B cell (primary cell): ENCODE results near the gene PXMP2. TPM values are rescaled to one million over a fixed set of nuclear protein-coding genes. Genes with fewer than 3 reads are reported as not detected.

ENCODE experiments used
- ATAC-seq: fragments of 200-7000 bp; cut with Tn5 transposase; one replicate; pipeline ENCODE4 v1.10.0; 2021; ENCODE audit warnings: low read depth, mild to moderate bottlenecking, moderate number of reproducible peaks, moderate library complexity
- CTCF ChIA-PET: fragments of 350-600 bp; sonication (Branson Sonifier 250); formaldehyde crosslinking; loops from one replicate; lab custom pipeline; 2021; ENCODE audit warnings: antibody characterized with exemption, inconsistent platforms; lab: Charles Lee
- POLR2A ChIA-PET: fragments of 350-600 bp; sonication (Branson Sonifier 250); formaldehyde crosslinking; loops from one replicate; lab custom pipeline; 2021; ENCODE audit warnings: antibody characterized with exemption; lab: Charles Lee
- DNase-seq: peaks from one replicate; pipeline ENCODE4 v3.0.0; 2013
- H2AFZ ChIP-seq: 2 replicates; pipeline ENCODE4 v1.6.1; 2012; ENCODE audit warnings: mild to moderate bottlenecking, low read depth, low read length; ENCODE audit not compliant: insufficient read depth, poor library complexity, severe bottlenecking
- H3K27ac ChIP-seq, 2 donors: 1 replicate in 1 of 2; 2 replicates in 1 of 2; pipeline ENCODE4 v1.5.1; 2012 to 2013; ENCODE audit warnings: low read length in 2 of 2, mild to moderate bottlenecking in 2 of 2, moderate library complexity in 1 of 2
- H3K27me3 ChIP-seq, 4 experiments: fragments of 200-600 bp in 1 of 4; sonication (generic) in 1 of 4; replicated peaks in 1 of 4; 1 replicate in 2 of 4; 2 replicates in 2 of 4; pipeline versions ENCODE4 v1.6.1 to v1.7.0; 2013 to 2016; ENCODE audit warnings: low read length in 3 of 4, mild to moderate bottlenecking in 2 of 4, mixed read lengths in 1 of 4, moderate library complexity in 1 of 4; ENCODE audit not compliant: insufficient read depth in 4 of 4, control insufficient read depth in 3 of 4; ENCODE audit errors: control extremely low read depth in 1 of 4
- H3K36me3 ChIP-seq, 2 experiments: replicated peaks in 1 of 2; 1 replicate in 1 of 2; 2 replicates in 1 of 2; pipeline versions ENCODE4 v1.6.1 to v1.7.1; 2013; ENCODE audit warnings: low read length in 1 of 2; ENCODE audit not compliant: insufficient read depth in 2 of 2, control insufficient read depth in 1 of 2; ENCODE audit errors: control extremely low read depth in 1 of 2, extremely low read depth in 1 of 2
- H3K4me1 ChIP-seq, 2 donors: fragments of 200-600 bp in 1 of 2; sonication (generic) in 1 of 2; 1 replicate in 1 of 2; 2 replicates in 1 of 2; pipeline versions ENCODE4 v1.5.1 to v1.6.1; 2013 to 2017; ENCODE audit warnings: low read length in 2 of 2; ENCODE audit not compliant: control insufficient read depth in 2 of 2, insufficient read depth in 2 of 2
- H3K4me2 ChIP-seq: replicated peaks from 2 replicates; pipeline ENCODE3; 2012; ENCODE audit warnings: mild to moderate bottlenecking, low read depth, low read length; ENCODE audit not compliant: poor library complexity, severe bottlenecking
- H3K4me3 ChIP-seq, 5 experiments: fragments of 200-600 bp in 1 of 5; sonication (generic) in 1 of 5; 1 replicate in 3 of 5; 2 replicates in 2 of 5; pipeline versions ENCODE4 v1.5.1 to v1.7.0; 2011 to 2016; ENCODE audit warnings: low read length in 4 of 5, mild to moderate bottlenecking in 4 of 5, low read depth in 2 of 5, control low read depth in 1 of 5, moderate library complexity in 1 of 5; ENCODE audit not compliant: insufficient read depth in 1 of 5; ENCODE audit errors: control extremely low read depth in 1 of 5, extremely low read depth in 1 of 5
- H3K79me2 ChIP-seq: fragments of 200-600 bp; sonication (generic); one replicate; pipeline ENCODE4 v1.6.0; 2016; ENCODE audit warnings: low read length; ENCODE audit not compliant: control insufficient read depth, insufficient read depth
- H3K9ac ChIP-seq: fragments of 200-600 bp; sonication (generic); 2 replicates; pipeline ENCODE4 v1.6.1; 2017; ENCODE audit warnings: mild to moderate bottlenecking, low read length, moderate library complexity
- H3K9me3 ChIP-seq, 3 donors: one replicate each; pipeline versions ENCODE4 v1.6.1 to v1.7.1; 2013; ENCODE audit warnings: low read length in 2 of 3; ENCODE audit not compliant: control insufficient read depth in 2 of 3, insufficient read depth in 1 of 3; ENCODE audit errors: control extremely low read depth in 1 of 3
- H4K20me1 ChIP-seq: 2 replicates; pipeline ENCODE4 v1.6.0; 2012; ENCODE audit warnings: mild to moderate bottlenecking, low read length; ENCODE audit not compliant: insufficient read depth, control insufficient read depth, poor library complexity, severe bottlenecking
- H3K27ac Mint-ChIP-seq: one replicate; pipeline ENCODE4 v1.8.0; 2021; ENCODE audit warnings: mixed read lengths
- H3K27me3 Mint-ChIP-seq: one replicate; pipeline ENCODE4 v1.8.0; 2021; ENCODE audit warnings: mixed read lengths
- H3K4me1 Mint-ChIP-seq: one replicate; pipeline ENCODE4 v1.8.0; 2021; ENCODE audit warnings: mixed read lengths
- H3K4me3 Mint-ChIP-seq: one replicate; pipeline ENCODE4 v1.8.0; 2021; ENCODE audit warnings: mixed read lengths
- H3K9me3 Mint-ChIP-seq: one replicate; pipeline ENCODE4 v1.8.0; 2022; ENCODE audit warnings: mixed read lengths; ENCODE audit not compliant: insufficient read depth
- EZH2 ChIP-seq: IDR thresholded peaks from 2 replicates; pipeline ENCODE4 v1.6.1; 2012; ENCODE audit warnings: borderline replicate concordance, low read depth, mild to moderate bottlenecking, moderate library complexity, low read length; ENCODE audit not compliant: insufficient read depth, poor library complexity, severe bottlenecking
- WGBS: methylation state at CpG from one replicate; pipeline ENCODE4 v1.1.5; 2013; ENCODE audit warnings: missing lambda C conversion rate; ENCODE audit not compliant: insufficient coverage; 5-methylcytosine and 5-hydroxymethylcytosine counted together
- intact Hi-C: fragments of 100-400 bp; cut with micrococcal nuclease; formaldehyde crosslinking; loops from one replicate; pipeline ENCODE4 v1.10.0; 2022
- polyA plus RNA-seq: library from polyadenylated mRNA; depleted of rRNA; stranded (reverse); fragments of >200 nt; gene quantifications from 2 replicates; pipeline ENCODE4 v1.2.3, GENCODE V29; 2012
- total RNA-seq, 2 donors: library from RNA; stranded (reverse); fragments of 120-200 nt in 1 of 2; gene quantifications; 1 replicate in 1 of 2; 2 replicates in 1 of 2; pipeline versions ENCODE4 v1.2.3 to v1.2.4, GENCODE V29; 2013 to 2022
- TF ChIP-seq, protein P1 (sequence below): fragments of 200-600 bp; IDR thresholded peaks from one replicate; pipeline ENCODE4 v1.8.0; 2022; ENCODE audit warnings: antibody characterized with exemption, mild to moderate bottlenecking

The PXMP2 gene
- total and polyA plus RNA-seq, 2 donors (not counting 1 experiment from before 2014, with no cell fraction given), result 4.3 to 10.2 TPM

DNA sequence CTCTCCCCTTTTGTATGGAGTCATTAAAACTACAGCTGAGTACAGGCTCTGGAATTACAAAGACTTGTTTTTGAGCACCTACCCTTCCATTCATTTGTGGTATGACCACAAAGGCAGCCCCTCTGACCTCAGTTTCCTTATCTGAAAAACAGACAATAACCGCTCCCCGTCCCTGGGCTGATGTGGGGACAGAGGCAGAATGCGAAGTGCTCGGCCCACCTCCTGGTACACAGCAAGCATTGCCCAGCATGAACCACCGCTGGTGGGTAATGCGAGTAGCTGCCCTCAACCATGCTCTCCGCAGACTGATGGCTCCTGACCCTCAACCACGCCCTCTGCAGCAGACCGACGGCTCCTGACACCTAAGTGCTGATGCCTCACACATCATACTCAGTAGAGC, 46.5 kb upstream of the PXMP2 start:
- H3K4me1 Mint-ChIP-seq, result no peaks in the 10 kb centered on the region
- Histone ChIP-seq H3K9me3 (no peaks in the 10 kb centered on the region), H3K27ac (no peak overlapping the region), H3K4me3 (no peak overlapping the region), H3K79me2 (no peaks in the 10 kb centered on the region), H3K4me2 (no peak overlapping the region), H4K20me1 (no peaks in the 10 kb centered on the region), H3K4me1 (no peaks in the 10 kb centered on the region), H3K27me3 (no peaks in the 10 kb centered on the region), H3K9ac (no peak overlapping the region), H3K36me3 (peaks cover 2 to 39% of the 10 kb centered on the region in 2 experiments), H2AFZ (no peak overlapping the region)
- no peaks in the 10 kb centered on the region for H3K27me3 Mint-ChIP-seq
- ChIA-PET POLR2A (no interaction called here), CTCF (interaction anchor here (0.6 kb wide), 1 partner anchor 536 kb away, joined by 3 read pairs; no protein-coding TSS in a partner anchor)
- TF ChIP-seq EZH2, result no peak
- TF ChIP-seq, protein P1, sequence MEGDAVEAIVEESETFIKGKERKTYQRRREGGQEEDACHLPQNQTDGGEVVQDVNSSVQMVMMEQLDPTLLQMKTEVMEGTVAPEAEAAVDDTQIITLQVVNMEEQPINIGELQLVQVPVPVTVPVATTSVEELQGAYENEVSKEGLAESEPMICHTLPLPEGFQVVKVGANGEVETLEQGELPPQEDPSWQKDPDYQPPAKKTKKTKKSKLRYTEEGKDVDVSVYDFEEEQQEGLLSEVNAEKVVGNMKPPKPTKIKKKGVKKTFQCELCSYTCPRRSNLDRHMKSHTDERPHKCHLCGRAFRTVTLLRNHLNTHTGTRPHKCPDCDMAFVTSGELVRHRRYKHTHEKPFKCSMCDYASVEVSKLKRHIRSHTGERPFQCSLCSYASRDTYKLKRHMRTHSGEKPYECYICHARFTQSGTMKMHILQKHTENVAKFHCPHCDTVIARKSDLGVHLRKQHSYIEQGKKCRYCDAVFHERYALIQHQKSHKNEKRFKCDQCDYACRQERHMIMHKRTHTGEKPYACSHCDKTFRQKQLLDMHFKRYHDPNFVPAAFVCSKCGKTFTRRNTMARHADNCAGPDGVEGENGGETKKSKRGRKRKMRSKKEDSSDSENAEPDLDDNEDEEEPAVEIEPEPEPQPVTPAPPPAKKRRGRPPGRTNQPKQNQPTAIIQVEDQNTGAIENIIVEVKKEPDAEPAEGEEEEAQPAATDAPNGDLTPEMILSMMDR, result no peak
- intact Hi-C loops, result no loop called here
- no peak for ATAC-seq
- H3K9me3 Mint-ChIP-seq, result no peaks in the 10 kb centered on the region
- no peak overlapping the region for H3K27ac Mint-ChIP-seq
- H3K4me3 Mint-ChIP-seq, result no peak overlapping the region
- WGBS, result 83% methylated on average over 10 of the region's 10 CpGs
- no peak for DNase-seq

GRCh38 chr12:132641811-132642650, 45.4 kb upstream of the PXMP2 start:
- Mint-ChIP-seq H3K27ac (no peak overlapping the region), H3K27me3 (no peaks in the 10 kb centered on the region), H3K4me1 (no peaks in the 10 kb centered on the region), H3K9me3 (no peaks in the 10 kb centered on the region), H3K4me3 (no peak overlapping the region)
- WGBS, result 97% methylated on average over 28 of the region's 28 CpGs
- no peak for TF ChIP-seq EZH2
- TF ChIP-seq, protein P1, result no peak
- intact Hi-C loops, result no loop called here
- Histone ChIP-seq H4K20me1 (no peaks in the 10 kb centered on the region), H3K4me3 (no peak overlapping the region), H3K79me2 (no peaks in the 10 kb centered on the region), H3K27ac (no peak overlapping the region), H2AFZ (no peak overlapping the region), H3K4me1 (no peaks in the 10 kb centered on the region), H3K27me3 (no peaks in the 10 kb centered on the region), H3K4me2 (no peak overlapping the region), H3K9ac (no peak overlapping the region), H3K36me3 (peaks cover 2 to 32% of the 10 kb centered on the region in 2 experiments), H3K9me3 (no peaks in the 10 kb centered on the region)
- POLR2A ChIA-PET, result no interaction called here
- CTCF ChIA-PET, result no interaction called here
- no peak for ATAC-seq
- DNase-seq, result no peak
